Embryonic facial prominence (tissue), 1 donor: Measurements from ENCODE around the gene STN1.
"Not testable (repeated sequence)": the region's sequence is repeated elsewhere in the genome, so short reads cannot be mapped to it uniquely, and the experiment has no call there.

ENCODE experiments used
- DNase-seq: peaks from one replicate; pipeline ENCODE4 v3.0.0-alpha.2; 2016; ENCODE audit errors: extremely low spot score

Gene STN1

DNA sequence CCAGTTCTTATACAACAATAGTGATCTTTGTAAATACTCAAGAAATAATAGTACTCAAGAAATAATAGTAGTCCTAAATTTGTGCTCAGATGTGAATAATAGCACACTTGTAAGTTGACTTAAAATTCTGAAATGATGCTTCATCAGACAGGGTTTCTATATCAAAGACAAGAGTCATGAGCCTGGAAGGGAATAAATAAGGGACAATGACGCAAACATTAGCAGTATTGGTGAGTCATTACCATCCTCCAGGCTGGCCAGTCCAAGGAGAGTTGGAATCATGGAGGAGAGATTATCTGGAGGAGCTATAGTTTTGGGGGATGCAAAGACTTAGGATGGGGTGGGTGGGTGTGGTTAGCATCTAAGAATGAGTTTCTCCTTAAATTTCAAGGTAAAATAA lies 56.5 kb downstream of the STN1 start:
- DNase-seq: no peak

DNA sequence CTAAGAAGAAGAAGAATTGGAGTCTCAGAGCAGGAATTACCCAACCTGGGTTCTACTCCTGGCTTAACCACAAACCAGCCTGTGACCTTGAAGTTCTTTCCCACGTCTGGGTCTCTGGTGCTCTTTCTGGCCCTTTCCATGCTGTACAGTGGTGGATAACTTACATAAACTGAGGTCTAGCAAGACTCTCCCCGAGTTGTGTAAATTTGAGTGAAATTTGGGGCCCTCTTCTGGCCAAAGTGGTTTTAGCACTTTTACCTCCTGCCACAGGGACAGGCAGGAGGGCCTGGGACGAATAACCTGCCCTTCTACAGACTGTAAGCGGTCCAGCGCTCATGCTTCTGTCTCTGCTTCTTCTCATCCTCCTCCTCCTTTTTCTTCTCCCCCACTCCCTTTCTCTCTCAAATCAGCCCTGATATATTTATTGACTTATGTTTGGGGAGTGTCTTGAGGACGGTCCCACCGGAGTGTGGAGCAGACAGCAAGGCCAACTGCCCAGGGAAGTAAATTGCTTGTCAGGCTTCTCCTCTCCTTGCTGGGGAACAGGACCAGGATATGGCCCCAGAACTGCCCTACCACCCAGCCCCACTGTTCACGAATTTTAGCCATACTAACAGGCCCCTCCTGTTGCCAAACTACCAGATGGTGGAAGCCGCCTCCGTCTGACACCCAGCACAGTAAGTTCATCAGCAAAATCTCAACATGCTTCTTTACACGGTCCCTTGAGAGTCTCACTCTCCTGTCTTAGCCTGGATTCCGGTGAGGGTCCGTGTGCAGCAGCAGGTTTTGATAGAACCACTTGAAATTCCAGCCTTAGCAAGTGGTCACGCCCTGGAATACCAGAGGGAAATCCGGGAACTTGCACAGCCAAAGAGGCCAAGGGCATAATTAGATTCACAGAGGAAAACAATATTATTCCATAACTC lies 58.6 kb downstream of the STN1 start:
- DNase-seq: peak; percentile 32

DNA sequence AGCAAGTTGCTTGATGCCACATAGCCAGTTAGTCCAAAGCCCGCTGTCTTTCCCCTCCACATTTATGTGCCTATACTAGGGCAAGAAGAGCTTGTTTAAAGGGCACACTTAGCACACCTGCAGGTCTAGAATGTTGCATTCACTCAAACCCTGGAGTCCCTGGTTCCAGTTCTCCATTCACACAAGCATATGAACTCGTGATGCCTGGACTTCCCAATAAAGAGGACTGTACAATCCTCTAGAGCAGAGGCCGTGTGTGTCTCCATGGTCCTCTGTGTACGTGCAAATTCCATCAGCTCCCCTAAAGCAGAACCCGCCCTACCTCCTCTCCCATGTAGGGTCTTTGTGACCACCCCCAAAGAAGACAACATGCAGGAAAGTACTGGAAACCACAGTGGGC lies 59.6 kb downstream of the STN1 start:
- DNase-seq: no peak

DNA sequence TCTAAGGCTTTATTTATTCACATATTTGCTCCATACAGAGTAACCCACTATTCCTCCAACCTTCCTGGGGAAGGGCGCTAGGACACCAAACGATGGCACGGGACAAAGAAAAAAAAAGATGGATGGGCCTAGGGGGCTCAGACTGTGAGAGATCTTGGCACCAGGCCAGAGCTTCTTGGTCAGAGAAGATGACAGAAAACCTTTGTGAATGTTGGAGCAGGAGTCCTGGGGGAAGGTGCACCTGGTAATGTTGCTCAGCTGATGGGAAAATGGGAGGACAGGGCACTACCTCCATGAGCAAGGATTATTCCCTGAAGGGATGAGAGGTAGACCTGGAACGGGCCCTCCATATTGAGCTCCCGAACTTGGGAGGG lies 61.2 kb downstream of the STN1 start:
- DNase-seq: no peak

DNA sequence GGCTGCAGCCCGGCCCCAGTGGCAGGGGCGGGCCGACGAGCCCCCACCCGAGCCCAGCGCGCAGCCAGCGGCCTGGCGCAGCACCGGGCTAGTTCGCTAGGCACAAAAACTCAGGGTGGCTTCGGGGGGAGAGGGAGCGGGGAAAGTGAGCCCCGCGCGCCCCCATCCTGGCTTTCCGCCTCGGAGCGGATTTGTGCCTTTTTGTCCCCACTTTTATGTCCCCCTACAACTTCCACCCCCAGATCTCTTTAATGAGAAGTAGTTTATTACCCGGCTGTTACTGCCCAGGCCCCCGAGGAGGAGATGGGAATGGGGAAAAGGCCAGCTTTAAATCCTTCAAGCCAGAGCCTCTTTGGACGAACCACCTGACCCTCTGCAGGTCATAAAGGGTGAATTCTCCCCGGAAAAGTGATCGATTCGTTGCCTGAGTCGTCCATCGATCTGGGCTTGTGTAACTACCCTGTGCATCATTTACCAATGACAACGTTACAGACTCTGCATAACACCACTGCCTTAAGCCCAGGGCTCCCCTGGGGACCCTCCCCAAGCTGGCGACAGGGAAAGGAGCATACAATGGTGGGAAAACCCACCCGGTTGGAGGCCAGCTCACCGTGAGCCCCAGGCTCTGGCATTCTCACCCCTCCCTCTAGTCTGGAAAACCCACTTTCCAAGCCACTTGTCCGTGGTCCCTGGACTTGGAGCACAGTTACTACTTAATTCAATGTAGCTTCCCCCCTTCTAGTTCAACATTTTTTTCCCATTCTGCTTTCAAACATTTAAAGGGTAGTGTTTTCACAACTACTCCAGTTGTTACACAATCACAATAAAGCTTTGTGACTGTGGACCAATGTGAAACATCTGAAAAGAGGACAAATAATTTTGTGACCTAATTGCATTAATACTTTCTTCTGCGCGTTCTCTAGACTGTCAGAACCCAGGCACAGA lies 61.9 kb downstream of the STN1 start:
- DNase-seq: no peak

DNA sequence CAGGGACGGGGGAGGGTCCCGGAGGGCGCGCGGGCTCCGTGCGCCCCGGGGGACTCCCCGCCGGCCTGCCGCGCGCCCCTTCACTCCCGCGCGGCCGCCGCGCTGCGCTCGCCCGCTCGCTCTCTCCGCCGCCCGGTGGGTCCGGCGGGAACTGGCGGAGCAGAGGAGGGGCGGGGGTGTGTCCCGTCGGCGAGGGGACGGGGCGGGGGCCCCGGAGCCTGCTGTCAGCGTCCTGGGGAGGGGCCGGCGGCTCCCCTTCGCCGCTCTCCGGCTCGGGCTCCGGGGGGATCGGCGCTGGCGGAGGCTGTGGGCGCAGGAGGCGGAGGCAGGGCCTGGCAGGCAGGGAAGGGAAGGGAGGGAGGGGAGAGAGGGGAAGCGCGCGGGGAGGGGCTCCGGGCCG lies 62.6 kb downstream of the STN1 start, which contains the start of gene SH3PXD2A:
TSS of gene SH3PXD2A (minus strand) at position 153 of the 400 bp plus-strand sequence. CDS start 310 bp downstream, outside the sequence.
- DNase-seq: peak; percentile 58

DNA sequence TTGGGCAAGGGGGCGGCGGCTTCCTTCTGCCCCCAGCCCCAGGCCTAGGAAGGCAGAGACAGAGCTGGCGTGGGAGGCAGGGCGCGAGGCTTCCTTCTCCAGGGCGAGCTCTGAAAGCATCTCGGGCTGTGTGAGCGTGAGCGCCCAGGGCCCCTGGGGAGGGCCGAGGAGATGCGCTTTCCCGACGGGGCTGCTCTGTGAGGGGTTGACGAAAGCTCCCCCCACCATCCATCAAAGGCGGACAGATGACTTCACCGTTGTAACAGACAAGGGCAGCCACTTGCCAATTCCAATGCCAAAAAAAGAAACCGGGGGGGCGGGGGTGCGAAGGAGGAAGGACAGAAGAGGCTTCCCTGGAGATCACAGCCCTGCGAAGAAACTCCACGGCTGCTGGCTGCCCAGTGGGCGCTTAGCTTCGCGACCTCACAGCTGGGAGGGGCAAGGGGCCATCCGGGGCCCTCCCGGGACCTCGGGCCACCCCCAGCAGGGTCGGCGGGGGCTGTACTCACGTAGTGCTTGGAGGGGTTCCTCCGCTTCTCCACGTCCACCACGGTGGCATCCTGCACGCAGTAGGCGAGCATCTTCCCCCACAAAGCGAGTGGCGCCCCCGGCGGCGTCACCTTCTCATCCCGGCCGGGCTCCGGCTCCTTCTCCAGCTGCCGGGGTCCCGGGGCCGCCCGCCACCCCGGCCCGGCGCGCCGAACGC lies 63.1 kb downstream of the STN1 start:
- DNase-seq: no peak

DNA sequence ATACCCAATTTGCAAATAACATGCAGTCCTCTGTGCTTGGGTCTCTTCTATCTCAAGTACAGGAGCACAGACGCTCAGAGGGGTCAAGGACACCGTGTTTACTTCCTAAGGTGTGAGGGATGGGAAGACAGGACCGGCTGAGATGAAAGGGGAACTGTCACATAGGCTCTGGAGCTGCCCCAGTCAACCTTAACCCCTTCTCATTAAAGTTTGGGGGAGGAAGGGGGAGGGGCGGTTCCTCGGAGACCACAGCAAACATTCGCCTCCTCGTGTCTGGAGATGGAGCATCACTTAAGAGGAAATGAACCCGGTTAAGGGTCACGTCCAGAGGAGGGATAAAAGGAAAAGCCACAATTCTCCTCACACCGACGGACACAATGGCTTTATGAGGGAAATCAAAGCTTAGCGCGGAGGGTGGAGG lies 63.7 kb downstream of the STN1 start:
- no peak for DNase-seq

DNA sequence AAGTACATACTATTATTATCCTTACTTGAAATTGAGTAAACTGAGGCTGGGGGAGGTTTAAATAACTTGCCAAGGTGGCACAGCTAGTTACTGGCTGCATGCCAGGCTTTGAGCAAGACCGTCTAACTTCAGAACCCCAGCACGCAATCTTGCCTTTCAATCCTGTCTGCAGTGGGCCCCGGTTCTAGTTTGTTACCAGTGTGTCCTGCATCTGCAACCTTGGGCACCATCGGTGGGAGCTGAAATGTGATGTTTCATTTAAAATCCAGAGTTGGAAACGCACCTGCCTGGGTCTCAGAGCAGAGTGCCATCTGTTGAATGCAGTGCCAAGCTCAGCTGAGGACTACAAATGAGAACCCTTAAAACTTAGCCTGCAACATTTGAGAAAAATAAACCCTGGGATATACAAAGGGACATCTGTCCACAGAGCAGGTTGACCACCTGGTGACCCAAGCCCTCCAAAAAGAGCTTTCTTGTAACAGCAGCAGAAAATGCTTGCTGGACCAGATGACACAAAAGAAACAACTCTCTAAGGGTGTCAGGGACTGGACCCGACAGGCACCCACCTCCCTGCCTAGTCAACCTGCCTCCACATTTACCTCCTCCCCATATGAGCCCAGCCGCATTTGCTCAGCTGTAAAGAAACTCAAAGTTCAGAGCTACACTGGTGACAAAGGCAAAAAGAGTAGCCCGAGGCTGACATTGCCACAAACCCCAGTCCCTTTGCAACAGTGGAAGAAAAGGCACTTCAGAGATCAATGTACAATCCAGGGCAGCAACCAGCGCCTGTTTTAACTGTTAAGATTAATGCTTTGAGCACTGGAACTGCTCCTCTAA lies 64.3 kb downstream of the STN1 start:
- DNase-seq: no peak

DNA sequence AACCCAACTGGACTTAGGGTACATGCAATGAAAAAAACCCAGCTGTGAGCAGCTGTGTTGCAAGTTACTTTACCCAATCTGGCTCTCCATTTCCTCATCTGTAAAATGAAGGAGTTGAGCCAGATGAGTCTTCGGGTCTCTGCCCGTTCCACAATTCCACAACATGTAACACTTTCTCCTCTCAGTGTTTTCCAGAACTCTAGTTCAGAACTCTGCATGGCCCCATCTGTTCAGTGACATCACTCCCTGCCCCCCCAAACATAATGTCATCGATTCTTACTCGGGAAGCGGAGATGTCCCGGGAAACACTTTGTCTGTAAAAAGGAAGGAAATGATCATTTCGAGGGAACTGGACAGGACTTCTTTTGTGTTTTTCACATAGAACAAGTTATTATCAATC lies 65.1 kb downstream of the STN1 start:
- DNase-seq: no peak

DNA sequence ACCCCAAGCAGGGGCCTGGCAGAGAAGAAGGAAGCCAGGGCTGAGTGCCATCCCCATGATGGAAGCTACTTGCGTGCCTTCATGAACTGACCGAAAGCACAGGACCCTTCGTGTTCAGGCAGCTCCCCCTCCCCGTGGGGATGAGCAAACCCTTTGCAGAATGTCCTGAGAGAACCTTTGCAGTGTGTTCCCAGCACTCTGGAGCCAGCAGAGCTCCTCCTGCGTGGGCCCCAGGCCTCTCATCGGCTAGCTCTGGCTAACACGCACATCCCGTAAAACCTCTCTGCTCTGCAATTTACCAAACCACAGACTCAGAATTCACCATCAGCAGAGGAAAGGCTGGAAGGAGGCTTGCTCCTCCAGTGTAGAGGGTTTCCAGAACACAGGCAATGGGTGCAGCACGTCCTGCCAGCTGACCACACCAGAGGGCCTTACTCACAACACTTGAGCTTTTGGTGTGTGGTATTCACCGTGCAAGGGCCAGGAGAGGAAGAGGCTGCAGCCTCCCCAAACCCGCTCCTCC lies 65.7 kb downstream of the STN1 start:
- DNase-seq: no peak

DNA sequence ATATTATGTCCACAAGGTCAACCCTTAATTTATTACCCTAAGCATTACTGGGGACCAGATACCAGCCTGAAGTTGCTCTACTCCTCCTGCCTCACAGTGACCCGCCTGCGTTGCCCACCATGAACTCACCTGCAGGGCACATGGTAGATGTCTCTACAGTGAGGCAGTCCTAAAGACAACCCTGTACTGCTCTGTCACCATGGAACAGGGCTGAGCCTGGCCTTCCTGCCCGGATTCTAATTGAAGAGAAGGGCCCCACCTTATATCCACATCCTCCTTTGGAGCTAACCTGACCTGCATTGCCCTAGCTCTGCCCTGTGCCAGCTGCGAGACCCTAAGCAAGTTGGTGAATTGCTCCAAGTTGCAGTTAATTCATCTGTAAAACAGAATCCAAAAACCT lies 66.7 kb downstream of the STN1 start:
- DNase-seq: no peak

DNA sequence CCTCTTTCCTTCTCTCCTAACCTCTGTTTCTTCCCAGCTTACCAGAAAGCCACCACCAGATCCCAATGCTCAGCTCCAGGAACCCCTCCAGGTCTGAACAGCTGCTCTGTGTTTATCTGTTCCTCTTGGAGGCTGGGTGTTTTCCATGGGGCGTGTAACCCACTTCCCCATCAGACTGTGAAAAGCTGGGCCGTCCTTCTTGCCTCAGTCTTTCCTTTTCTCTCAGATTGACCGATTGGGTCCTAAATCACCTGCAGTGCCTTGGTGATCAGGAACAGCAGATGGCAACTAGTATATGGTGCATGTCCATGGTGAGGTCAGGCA lies 67.5 kb downstream of the STN1 start:
- DNase-seq: no peak

DNA sequence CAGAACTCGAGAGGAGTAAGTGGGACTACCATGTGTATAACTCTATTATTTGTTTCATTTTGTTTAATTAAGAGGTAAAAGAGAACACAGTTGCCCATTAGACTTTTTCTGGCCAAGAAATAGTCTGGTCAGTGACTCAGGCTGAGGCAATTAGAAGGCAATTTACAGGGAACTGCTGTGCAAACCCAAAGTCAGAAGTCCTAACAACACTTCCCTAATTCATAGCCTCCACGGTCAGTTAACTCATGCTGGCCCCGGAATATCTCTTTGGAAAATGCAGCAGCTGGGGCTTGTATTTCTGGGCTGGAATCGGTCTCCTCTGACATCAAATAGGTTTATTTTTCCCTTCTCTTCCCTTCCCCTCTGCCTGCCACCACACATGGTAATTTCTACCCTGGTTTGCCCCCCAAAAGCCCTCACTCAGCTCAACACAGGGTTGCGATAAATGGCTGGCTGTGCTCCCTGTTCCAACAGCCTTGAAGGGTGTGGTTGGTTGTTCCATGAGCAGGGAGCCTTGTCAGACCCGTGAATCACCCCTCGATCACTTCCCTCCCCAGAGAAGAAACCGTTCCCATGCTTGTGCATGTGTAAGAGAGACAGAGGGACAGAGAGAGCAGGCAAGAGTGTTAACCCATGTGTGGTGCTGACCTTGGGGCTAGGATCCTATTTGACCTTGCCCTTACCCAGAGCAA lies 68.0 kb downstream of the STN1 start:
- no peak for DNase-seq

DNA sequence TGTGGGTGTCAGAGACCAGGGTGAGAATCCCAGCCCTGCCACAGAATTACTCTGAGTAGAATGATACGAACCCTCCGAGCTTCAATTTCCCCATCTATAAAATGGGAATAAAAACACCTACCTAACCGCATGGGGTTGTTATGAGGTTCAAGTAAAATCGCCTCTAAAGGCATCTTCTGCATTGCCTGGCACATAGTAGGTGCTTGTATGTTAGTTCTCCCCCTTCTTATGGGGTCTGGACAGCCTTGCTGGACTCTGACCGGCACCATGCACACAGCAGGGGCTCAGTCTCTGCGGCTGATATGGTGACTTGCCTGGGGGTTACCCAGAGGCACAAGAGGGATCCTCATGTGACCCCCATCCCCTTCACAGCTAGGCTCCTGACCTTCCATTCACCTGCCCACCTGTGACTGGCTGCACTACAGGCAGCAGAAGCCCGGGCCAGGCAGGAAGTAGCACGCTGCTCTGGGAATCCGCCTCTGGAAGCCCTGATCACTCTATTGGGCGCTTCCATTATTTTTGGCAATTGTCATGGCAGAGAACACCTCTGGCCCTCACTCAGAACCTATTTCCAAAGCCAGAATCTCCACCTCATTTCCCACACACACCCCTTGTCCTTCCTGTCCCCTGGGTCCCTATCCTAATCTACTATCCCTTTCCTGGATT lies 68.6 kb downstream of the STN1 start:
- DNase-seq: no peak

DNA sequence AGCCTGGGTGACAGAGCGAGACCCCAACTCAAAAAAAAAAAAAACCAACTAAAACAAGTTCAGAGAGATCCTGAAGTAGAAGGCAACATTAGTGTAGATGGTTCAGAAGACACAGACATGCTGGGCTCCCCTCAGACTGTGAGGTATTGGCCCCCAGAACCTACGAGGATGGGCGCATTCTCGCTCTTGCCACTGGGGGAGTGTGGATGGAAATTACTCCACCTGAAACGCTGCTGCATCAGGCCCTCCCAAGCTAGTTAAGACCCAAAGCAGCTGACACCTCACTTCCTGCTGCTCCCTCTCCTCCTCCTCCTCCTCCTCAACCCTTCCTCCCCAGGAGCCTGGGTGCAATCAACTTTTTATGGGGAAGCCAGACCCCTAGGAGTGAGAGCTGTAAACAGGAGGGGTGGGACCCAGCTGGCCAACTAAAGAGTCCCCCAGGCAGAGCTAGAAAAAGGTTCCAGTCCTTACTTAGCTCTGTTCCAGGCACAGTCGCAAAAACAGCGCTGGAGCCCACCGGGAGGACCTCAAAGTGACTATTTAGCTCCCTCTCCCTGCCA lies 70.0 kb downstream of the STN1 start:
- DNase-seq: no peak

DNA sequence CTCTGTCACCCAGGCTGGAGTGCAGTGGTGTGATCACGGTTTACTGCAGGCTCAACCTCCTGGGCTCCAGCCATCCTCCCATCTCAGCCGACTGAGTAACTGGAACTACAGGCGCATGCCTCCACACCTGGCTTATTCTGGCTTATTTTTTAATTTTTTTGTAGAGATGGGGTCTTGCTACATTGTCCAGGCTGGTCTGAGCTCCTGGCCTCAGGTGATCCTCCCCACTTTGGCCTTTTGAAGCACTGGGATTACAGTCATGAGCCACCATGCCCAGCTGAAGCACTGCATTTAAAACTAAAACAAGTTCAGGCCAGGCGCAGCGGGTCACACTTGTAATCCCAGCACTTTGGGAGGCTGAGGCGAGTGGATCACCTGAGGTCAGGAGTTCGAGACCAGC lies 70.6 kb downstream of the STN1 start:
- DNase-seq: no peak

DNA sequence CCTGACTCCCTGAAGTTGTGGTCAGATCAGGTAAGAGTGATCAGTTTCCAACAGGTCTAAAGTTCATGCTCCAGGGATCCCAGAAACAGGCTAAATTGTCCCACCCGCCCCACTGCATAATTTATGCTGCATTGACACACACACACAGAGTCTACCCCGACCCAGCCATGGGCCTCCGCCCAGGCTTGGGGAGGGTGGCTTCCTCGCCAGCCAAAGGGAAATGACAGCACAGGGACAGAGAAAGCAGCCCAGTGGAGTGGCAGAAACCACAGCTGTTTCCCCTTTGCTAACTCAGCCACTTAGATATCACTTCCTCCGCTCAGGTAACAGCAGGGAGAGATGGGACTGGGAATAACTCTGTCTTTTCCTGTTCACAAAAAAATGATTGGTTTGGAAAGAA lies 72.0 kb downstream of the STN1 start:
- no peak for DNase-seq

DNA sequence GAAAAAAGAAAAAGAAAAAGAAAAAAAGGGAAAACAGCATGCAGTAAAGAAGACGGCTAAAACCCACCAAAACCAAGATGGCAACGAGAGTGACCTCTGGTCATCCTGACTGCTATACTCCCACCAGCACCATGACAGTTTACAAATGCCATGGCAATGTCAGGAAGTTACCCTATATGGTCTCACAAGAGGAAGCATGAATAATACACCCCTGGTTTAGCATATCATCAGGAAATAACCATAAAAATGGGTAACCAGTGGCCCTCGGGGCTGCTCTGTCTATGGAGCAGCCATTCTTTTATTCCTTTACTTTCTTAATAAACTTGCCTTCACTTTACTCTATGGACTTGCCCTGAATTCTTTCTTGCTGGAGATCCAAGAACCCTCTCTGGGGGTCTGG lies 72.6 kb downstream of the STN1 start:
- DNase-seq: not testable (repeated sequence)
